GM12878 (cell line): ENCODE results near the gene COMMD6. TPM values are rescaled to one million over a fixed set of nuclear protein-coding genes. Genes with fewer than 3 reads are reported as not detected.

Experiments
- ATAC-seq: fragments of 200-7000 bp; cut with Tn5 transposase; 3 replicates; pipeline ENCODE4 v1.9.1; 2020; ENCODE audit warnings: mild to moderate bottlenecking, moderate library complexity
- BruUV-seq: library from RNA; stranded (reverse); fragments of 400-500 nt; replicated peaks from 2 replicates; lab custom pipeline; 2021; lab: Mats Ljungman, UMichigan
- CTCF ChIA-PET: fragments of 300-600 bp; sonication (Branson Sonifier 250); formaldehyde crosslinking; extraction: SDS; loops from one replicate; lab custom pipeline; 2021; ENCODE audit warnings: inconsistent platforms; lab: Yijun Ruan, JAX
- POLR2A ChIA-PET: fragments of 350-600 bp; formaldehyde crosslinking; extraction: SDS; loops from one replicate; lab custom pipeline; 2021; ENCODE audit warnings: inconsistent platforms; lab: Charles Lee
- RAD21 ChIA-PET: fragments of 300-600 bp; sonication (Branson Sonifier 250); formaldehyde crosslinking; loops from one replicate; lab custom pipeline; 2023; ENCODE audit warnings: antibody characterized with exemption; ENCODE audit not compliant: unreplicated experiment; lab: Charles Lee
- SMC1A ChIA-PET: fragments of 300-600 bp; sonication (Branson Sonifier 250); formaldehyde crosslinking; loops from one replicate; lab custom pipeline; 2023; ENCODE audit not compliant: unreplicated experiment, uncharacterized antibody; lab: Charles Lee
- DNase-seq: peaks from one replicate; pipeline ENCODE4 v3.0.0-alpha.2; 2011; ENCODE audit warnings: low read depth, low spot score
- FAIRE-seq: peaks from 3 replicates; lab custom pipeline; 2011; peaks lifted over from hg19 to GRCh38; lab: Jason Lieb, UNC
- H2AFZ ChIP-seq: 2 replicates; pipeline ENCODE4 v1.6.0; 2011; ENCODE audit warnings: low read depth, low read length, control low read depth; ENCODE audit not compliant: control insufficient read depth
- H3K27ac ChIP-seq: 2 replicates; pipeline ENCODE4 v1.5.1; 2011; ENCODE audit warnings: control low read depth; ENCODE audit not compliant: control insufficient read depth, insufficient read depth
- H3K27me3 ChIP-seq, 2 experiments: replicated peaks in 1 of 2; 2 replicates each; pipeline versions ENCODE4 v1.6.0 to v1.6.1; 2011; ENCODE audit warnings: low read length in 1 of 2; ENCODE audit not compliant: control insufficient read depth in 2 of 2, insufficient read depth in 2 of 2
- H3K36me3 ChIP-seq, 2 experiments: 2 replicates each; pipeline ENCODE4 v1.5.1; 2011; ENCODE audit warnings: low read length in 1 of 2; ENCODE audit not compliant: control insufficient read depth in 2 of 2, insufficient read depth in 2 of 2
- H3K4me1 ChIP-seq: 2 replicates; pipeline ENCODE4 v1.6.1; 2011; ENCODE audit warnings: mild to moderate bottlenecking, low read length, moderate library complexity, mixed read lengths; ENCODE audit not compliant: control insufficient read depth, insufficient read depth
- H3K4me2 ChIP-seq: 2 replicates; pipeline ENCODE4 v1.6.0; 2011; ENCODE audit warnings: control low read depth; ENCODE audit not compliant: control insufficient read depth, insufficient read depth
- H3K4me3 ChIP-seq: fragments of 200-600 bp; sonication (generic); 2 replicates; pipeline ENCODE4 v1.5.1; 2016
- H3K79me2 ChIP-seq: 2 replicates; pipeline ENCODE4 v1.6.0; 2011; ENCODE audit warnings: low read length; ENCODE audit not compliant: control insufficient read depth, insufficient read depth
- H3K9ac ChIP-seq: 2 replicates; pipeline ENCODE4 v1.8.0; 2011; ENCODE audit warnings: low read length, control low read depth, mixed read lengths; ENCODE audit not compliant: control insufficient read depth, insufficient read depth
- H3K9me3 ChIP-seq: replicated peaks from 3 replicates; pipeline ENCODE4 v1.5.1; 2011; ENCODE audit warnings: mild to moderate bottlenecking, low read length; ENCODE audit not compliant: control insufficient read depth, insufficient read depth
- H4K20me1 ChIP-seq: 2 replicates; pipeline ENCODE4 v1.6.0; 2011; ENCODE audit not compliant: control insufficient read depth, insufficient read depth
- ATF7 ChIP-seq: fragments of 450-650 bp; IDR thresholded peaks from 2 replicates; pipeline ENCODE4 v1.6.1; 2016; ENCODE audit warnings: low read depth, mild to moderate bottlenecking
- BCL3 ChIP-seq: IDR thresholded peaks from 2 replicates; pipeline ENCODE4 v1.6.1; 2011; ENCODE audit warnings: borderline replicate concordance, low read depth, mild to moderate bottlenecking, moderate library complexity, low read length; ENCODE audit not compliant: insufficient read depth, poor library complexity, severe bottlenecking
- E2F8 ChIP-seq: fragments of 450-650 bp; IDR thresholded peaks from 2 replicates; pipeline ENCODE4 v1.6.1; 2018; ENCODE audit warnings: mild to moderate bottlenecking, low read depth, moderate library complexity; ENCODE audit not compliant: partially characterized antibody
- MAX ChIP-seq: IDR thresholded peaks from 2 replicates; pipeline ENCODE4 v1.6.1; 2012; ENCODE audit warnings: low read depth, low read length, improper control_type of control experiment
- POU2F2 ChIP-seq: IDR thresholded peaks from 3 replicates; pipeline ENCODE4 v1.6.1; 2011; ENCODE audit warnings: low read depth, mild to moderate bottlenecking, low read length, borderline replicate concordance
- SKIL ChIP-seq: fragments of 450-650 bp; IDR thresholded peaks from 2 replicates; pipeline ENCODE4 v1.6.1; 2017; ENCODE audit warnings: mild to moderate bottlenecking, low read depth, inconsistent platforms; ENCODE audit not compliant: poor library complexity, severe bottlenecking
- ZNF24 ChIP-seq: fragments of 450-650 bp; IDR thresholded peaks from 2 replicates; pipeline ENCODE4 v1.6.1; 2017; ENCODE audit warnings: antibody characterized with exemption, mild to moderate bottlenecking
- WGBS: methylation state at CpG from one replicate; pipeline ENCODE4 v1.1.6; 2016; ENCODE audit warnings: low lambda C conversion rate; ENCODE audit not compliant: insufficient replicate concordance, insufficient coverage; ENCODE audit errors: missing lambda C conversion rate; 5-methylcytosine and 5-hydroxymethylcytosine counted together
- in situ Hi-C: fragments of 300-500 bp; cut with MboI; formaldehyde crosslinking; loops from 9 replicates; pipeline ENCODE4 v1.14.3; 2018; ENCODE audit warnings: mixed read lengths
- intact Hi-C: fragments of 100-400 bp; cut with micrococcal nuclease; formaldehyde crosslinking; loops from one replicate; pipeline ENCODE4 v1.14.2; 2022; ENCODE audit not compliant: unreplicated experiment
- polyA plus RNA-seq, 11 experiments: library from polyadenylated mRNA; depleted of rRNA in 4 of 11; unstranded in 6 of 11; stranded (reverse) in 5 of 11; fragments of >200 nt; fragmentation: Nextera tagmentation in 4 of 11; fragmentation: Illumina TruSeq in 1 of 11; extraction: Ambion mirVana in 4 of 11; extraction: Trizol in 1 of 11; gene quantifications; 1 replicate in 1 of 11; 2 replicates in 10 of 11; pipeline versions ENCODE4 v1.2.1 to v1.2.3, GENCODE V29; 2011 to 2016; ENCODE audit warnings: inconsistent platforms in 2 of 11, missing spikeins in 2 of 11, low read depth in 1 of 11
- total RNA-seq, 4 experiments: library from RNA; depleted of rRNA in 3 of 4; stranded (reverse); fragments of >200 nt in 3 of 4; fragmentation: Illumina TruSeq in 1 of 4; extraction: Trizol in 1 of 4; gene quantifications; 2 replicates each; pipeline versions ENCODE4 v1.2.1 to v1.2.3, GENCODE V29; 2013 to 2021

The COMMD6 gene
- total and polyA plus RNA-seq, 10 of the 15 experiments (the other 5 are each of a cell fraction or from before 2014, with no cell fraction given): 127 to 509 (median 247) TPM

- no peaks in the 10 kb centered on the region for H3K27me3 ChIP-seq
- peak overlapping the region; percentile 15; the same call in 1 of the 2 replicates for H3K4me2 ChIP-seq
- intact Hi-C loops: loop anchor here (1.0 to 5.0 kb wide), 3 partner anchors 67 to 185 kb away; partner anchors contain the start of gene UCHL3
- no peak overlapping the region for H2AFZ ChIP-seq
- H3K4me1 ChIP-seq: peaks cover 5% of the 10 kb centered on the region
- no peaks in the 10 kb centered on the region for H3K9me3 ChIP-seq
- DNase-seq: no peak
- H3K4me3 ChIP-seq: peak overlapping the region; percentile 82; the same call in 1 of the 2 replicates
- CTCF ChIA-PET: interaction anchor here (0.8 to 3.5 kb wide), 19 partner anchors 9 to 155 kb away, joined by 3 to 47 read pairs (median 5); partner anchors contain the start of gene UCHL3
- peaks cover 40% of the 10 kb centered on the region for H3K79me2 ChIP-seq
- H3K9ac ChIP-seq: no peak overlapping the region
- 0% methylated on average over 1 of the region's 1 CpG for WGBS
- no peaks in the 10 kb centered on the region for H3K36me3 ChIP-seq
- in situ Hi-C loops: no loop called here
- ATAC-seq: no peak
- RAD21 ChIA-PET: interaction anchor here (1.0 to 3.6 kb wide), 10 partner anchors 31 to 182 kb away, joined by 3 to 46 read pairs (median 6); partner anchors contain the start of gene UCHL3
- no peaks in the 10 kb centered on the region for H4K20me1 ChIP-seq
- SMC1A ChIA-PET: interaction anchor here (0.8 to 5.7 kb wide), 10 partner anchors 9 to 227 kb away, joined by 3 to 75 read pairs (median 3); no protein-coding TSS in a partner anchor
- FAIRE-seq: no peak
- POLR2A ChIA-PET: interaction anchor here (1.5 kb wide), 1 partner anchor 110 kb away, joined by 6 read pairs; no protein-coding TSS in a partner anchor
- H3K27ac ChIP-seq: no peak overlapping the region
- BruUV-seq: no TSS peak
- TF ChIP-seq E2F8 (peak; percentile 55), ZNF24 (no peak), ATF7 (0 out of 2 replicates have a peak, but pooled peaks have one; percentile 7), POU2F2 (no peak), MAX (no peak), BCL3 (no peak), SKIL (no peak)
Measured at GRCh38 chr13:75482820-75483079, 54.9 kb downstream of the COMMD6 start.
